ENCODE measurements around the gene PTK7. TPM values are rescaled to one million over a fixed set of nuclear protein-coding genes. Genes with fewer than 3 reads are reported as not detected.

The PTK7 gene
- total RNA-seq: 3.3 and 3.7 TPM in 2 replicates

DNA sequence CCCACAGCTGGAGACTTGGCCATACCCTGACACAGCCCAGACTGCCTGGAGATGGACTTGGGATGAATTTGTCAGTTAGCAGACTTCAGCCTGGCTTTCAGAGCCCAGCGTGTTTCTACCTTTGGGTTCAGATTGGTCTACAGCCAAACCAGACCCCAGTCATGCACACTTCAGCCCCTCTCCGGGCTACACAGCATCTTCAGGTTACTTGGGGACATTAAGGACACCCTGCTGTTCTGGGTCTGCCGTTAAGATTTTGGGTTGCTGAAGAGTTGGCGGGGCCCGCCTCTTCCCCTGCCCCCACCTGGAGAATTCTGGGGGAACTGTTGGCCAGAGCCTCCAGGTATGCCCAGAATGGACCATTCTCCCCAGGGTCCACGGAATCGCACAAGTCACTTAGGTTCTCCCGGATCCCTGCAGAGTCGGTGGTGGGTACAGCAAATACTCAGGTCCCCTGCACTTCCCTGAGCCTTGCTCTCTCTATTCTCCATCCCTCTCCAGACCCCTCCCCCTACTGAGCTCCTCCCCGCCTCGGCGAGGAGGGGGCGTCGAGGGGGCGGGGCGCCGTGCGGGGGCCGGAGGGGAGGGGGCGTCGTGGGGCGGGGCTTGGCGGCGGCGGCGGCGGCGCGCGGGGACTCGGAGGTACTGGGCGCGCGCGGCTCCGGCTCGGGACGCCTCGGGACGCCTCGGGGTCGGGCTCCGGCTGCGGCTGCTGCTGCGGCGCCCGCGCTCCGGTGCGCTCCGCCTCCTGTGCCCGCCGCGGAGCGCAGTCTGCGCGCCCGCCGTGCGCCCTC, at the start of gene PTK7:
PTK7 (plus strand) TSS at position 645 of the 794 bp plus-strand sequence. CDS start 175 bp downstream, outside the sequence.
- intact Hi-C loops (cut with micrococcal nuclease): loop anchor here (1.0 kb wide), 1 partner anchor 10 kb away; no protein-coding TSS in a partner anchor
- H3K9me3 Mint-ChIP-seq: no peaks in the 10 kb centered on the region
- H3K27me3 Mint-ChIP-seq (ENCODE audit: insufficient read depth): peaks cover 23% of the 10 kb centered on the region
- peaks cover 9% of the 10 kb centered on the region for H3K36me3 Mint-ChIP-seq (ENCODE audit: low read depth)
- no peak within 1 kb of the TSS for H3K27ac Mint-ChIP-seq
- no peak for DNase-seq (ENCODE audit: low spot score)
- H3K4me1 Mint-ChIP-seq (ENCODE audit: low read depth): no peaks in the 10 kb centered on the region
- H3K4me3 Mint-ChIP-seq: peak within 1 kb of the TSS; percentile 59

DNA sequence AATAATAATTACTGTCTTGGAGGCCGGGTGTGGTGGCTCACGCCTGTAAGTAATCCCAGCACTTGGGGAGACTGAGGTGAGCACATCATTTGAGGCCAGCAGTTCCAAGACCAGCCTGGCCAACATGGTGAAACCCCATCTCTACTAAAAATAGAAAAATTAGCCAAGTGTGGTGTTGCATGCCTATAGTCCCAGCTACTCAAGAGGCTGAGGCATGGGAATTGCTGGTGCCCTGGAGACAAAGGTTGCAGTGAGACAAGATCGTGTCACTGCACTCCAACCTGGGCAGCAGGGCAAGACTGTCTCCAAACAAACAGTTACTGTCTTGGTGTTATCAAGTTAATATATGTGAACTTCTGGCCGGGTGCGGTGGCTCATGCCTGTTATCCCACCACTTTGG, 49.7 kb upstream of the PTK7 start:
- no peak overlapping the region for H3K4me3 Mint-ChIP-seq
- H3K9me3 Mint-ChIP-seq: no peaks in the 10 kb centered on the region
- no peaks in the 10 kb centered on the region for H3K27me3 Mint-ChIP-seq (ENCODE audit: insufficient read depth)
- no peak overlapping the region for H3K27ac Mint-ChIP-seq
- no peak for DNase-seq (ENCODE audit: low spot score)
- peaks cover 13% of the 10 kb centered on the region for H3K4me1 Mint-ChIP-seq (ENCODE audit: low read depth)
- H3K36me3 Mint-ChIP-seq (ENCODE audit: low read depth): peaks cover 34% of the 10 kb centered on the region
- intact Hi-C loops (cut with micrococcal nuclease): no loop called here

DNA sequence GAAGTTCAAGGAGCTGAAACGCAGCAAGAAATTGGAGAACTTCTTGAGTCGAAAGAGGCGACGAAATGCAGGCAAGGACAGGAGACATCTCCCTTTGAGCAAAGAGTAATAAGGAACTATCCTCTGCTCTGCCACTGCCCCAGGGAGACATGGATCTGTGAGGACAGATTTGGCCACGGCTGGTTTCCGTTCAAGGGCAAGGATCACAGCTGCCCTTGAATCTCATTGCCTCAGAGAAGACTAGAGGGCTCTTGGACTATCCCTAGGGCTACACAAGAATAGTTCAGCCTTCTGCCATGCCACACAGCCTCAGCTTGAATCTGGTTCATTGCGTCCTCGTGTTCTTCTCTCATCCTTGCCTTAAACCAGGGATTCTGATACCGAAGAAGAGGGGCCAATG, 47.0 kb upstream of the PTK7 start:
- Mint-ChIP-seq H3K9me3 (no peaks in the 10 kb centered on the region), H3K27ac (no peak overlapping the region), H3K27me3 (ENCODE audit: insufficient read depth) (no peaks in the 10 kb centered on the region), H3K4me1 (ENCODE audit: low read depth) (peaks cover 15% of the 10 kb centered on the region), H3K36me3 (ENCODE audit: low read depth) (peaks cover 44% of the 10 kb centered on the region), H3K4me3 (no peak overlapping the region)
- intact Hi-C loops (cut with micrococcal nuclease): no loop called here
- no peak for DNase-seq (ENCODE audit: low spot score)

DNA sequence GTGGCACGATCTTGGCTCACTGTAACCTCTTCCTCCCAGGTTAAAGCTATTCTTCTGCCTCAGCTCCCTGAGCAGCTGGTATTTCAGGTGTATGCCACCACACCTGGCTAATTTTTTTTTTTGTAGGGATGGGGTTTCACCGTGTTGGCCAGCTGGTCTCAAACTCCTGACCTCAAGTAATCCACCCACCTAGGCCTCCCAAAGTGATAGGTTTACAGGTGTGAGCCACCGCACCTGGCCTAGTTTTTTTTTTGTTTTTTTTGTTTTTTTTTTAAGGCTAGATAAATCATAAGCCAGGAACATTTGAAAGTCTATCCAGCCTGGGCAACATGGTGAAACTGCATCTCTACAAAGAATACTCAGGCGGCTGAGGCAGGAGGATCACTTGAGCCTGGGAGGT, 43.8 kb upstream of the PTK7 start:
- peaks cover 32% of the 10 kb centered on the region for H3K36me3 Mint-ChIP-seq (ENCODE audit: low read depth)

DNA sequence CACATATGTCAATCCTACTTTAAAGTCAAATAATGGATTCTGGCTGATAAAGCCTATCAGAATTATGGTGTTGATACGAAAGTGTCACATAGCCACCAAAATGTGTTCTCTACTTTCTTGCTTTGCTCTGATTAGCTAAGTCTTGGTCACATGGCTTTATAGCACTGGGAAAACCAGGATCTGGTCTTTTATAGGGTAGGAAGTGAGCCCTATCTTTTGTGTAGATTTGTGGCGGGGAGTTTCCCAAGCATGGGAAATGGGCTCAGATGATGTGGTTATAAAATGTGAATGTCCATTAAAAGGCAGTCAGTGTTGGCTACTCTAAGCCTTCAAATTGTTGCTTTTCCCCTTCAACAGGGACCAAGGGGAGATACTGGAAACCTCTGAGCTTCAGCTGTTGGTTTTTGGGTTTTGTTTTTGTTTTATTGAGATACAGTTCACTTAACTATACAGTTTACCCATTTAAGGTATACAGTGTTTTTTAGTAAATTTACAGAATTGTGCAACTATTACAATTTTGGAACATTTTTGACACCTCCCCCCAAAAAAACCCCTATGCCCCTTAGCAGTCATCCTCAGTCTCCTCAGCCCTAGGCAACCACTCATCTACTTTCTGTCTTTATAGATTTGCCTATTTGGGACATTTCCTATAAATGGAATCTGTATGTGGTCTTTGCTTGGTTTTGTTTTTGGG, 42.5 kb upstream of the PTK7 start:
- no peak overlapping the region for H3K4me3 Mint-ChIP-seq
- H3K27ac Mint-ChIP-seq: peak overlapping the region; percentile 46
- H3K9me3 Mint-ChIP-seq: no peaks in the 10 kb centered on the region
- DNase-seq (ENCODE audit: low spot score): no peak
- H3K27me3 Mint-ChIP-seq (ENCODE audit: insufficient read depth): no peaks in the 10 kb centered on the region
- intact Hi-C loops (cut with micrococcal nuclease): no loop called here
- H3K36me3 Mint-ChIP-seq (ENCODE audit: low read depth): peaks cover 33% of the 10 kb centered on the region
- peaks cover 6% of the 10 kb centered on the region for H3K4me1 Mint-ChIP-seq (ENCODE audit: low read depth)

More for the DNA sequence above, 43.8 kb upstream of the PTK7 start:
- intact Hi-C loops (cut with micrococcal nuclease): no loop called here
- Mint-ChIP-seq H3K4me3 (no peak overlapping the region), H3K27ac (no peak overlapping the region), H3K4me1 (ENCODE audit: low read depth) (peaks cover 6% of the 10 kb centered on the region), H3K9me3 (no peaks in the 10 kb centered on the region), H3K27me3 (ENCODE audit: insufficient read depth) (no peaks in the 10 kb centered on the region)
- no peak for DNase-seq (ENCODE audit: low spot score)

DNA sequence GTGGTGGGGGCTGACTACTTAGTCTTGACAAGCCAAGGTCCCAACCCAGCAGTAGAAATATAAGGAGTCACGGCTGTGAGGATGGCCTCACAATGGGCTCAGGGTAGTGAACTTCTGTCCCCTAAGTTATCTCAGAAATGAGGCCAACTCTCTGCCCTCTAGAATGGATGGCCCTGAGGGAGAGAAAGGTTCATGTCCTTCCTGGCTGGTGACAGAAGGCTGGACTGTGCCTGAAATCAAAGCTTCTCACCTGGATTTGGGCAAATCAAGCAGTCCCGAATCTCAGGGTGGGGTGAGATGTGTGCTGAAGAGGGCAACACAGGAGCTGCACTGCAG, 42.0 kb upstream of the PTK7 start:
- H3K4me3 Mint-ChIP-seq: no peak overlapping the region
- no peaks in the 10 kb centered on the region for H3K9me3 Mint-ChIP-seq
- no peak for DNase-seq (ENCODE audit: low spot score)
- H3K27me3 Mint-ChIP-seq (ENCODE audit: insufficient read depth): no peaks in the 10 kb centered on the region
- H3K4me1 Mint-ChIP-seq (ENCODE audit: low read depth): peaks cover 6% of the 10 kb centered on the region
- peaks cover 35% of the 10 kb centered on the region for H3K36me3 Mint-ChIP-seq (ENCODE audit: low read depth)
- intact Hi-C loops (cut with micrococcal nuclease): no loop called here
- H3K27ac Mint-ChIP-seq: no peak overlapping the region

DNA sequence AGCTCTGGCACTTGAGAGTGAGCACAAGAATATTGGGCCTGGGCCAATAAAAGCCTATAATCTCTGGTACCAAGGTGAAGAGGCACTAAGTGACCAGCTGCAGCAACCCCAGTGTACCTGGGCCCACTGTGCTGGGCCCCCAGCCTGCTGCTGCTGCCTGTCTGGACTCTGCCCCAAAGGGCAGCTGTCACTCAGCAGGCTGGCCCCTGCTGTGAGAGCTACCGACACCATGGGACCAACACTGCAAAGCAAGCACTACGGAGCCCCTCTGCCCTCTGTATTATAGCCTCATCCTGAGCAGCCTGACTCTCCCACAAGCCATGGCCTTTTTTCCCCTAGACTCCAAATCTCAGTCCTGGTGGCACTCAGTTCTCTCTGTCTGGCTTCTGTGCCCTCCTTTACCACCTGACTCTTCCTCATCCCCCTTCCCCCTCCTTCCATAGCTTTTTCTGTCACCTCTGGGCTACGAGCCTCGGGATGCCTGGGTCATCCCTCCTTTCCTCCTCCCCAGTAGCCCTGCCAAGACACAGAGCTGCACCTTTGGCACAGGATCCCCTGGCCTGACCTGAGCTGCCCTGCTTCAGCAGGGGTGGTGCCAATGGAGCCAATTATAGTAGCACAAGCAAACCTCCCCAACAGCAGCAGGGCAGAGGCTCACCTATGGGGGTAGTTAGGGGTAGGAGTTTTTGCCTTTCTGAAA, 40.5 kb upstream of the PTK7 start:
- intact Hi-C loops (cut with micrococcal nuclease): no loop called here
- no peaks in the 10 kb centered on the region for H3K27me3 Mint-ChIP-seq (ENCODE audit: insufficient read depth)
- H3K9me3 Mint-ChIP-seq: no peaks in the 10 kb centered on the region
- no peak for DNase-seq (ENCODE audit: low spot score)
- H3K27ac Mint-ChIP-seq: no peak overlapping the region
- peaks cover 34% of the 10 kb centered on the region for H3K36me3 Mint-ChIP-seq (ENCODE audit: low read depth)
- H3K4me1 Mint-ChIP-seq (ENCODE audit: low read depth): peaks cover 6% of the 10 kb centered on the region
- no peak overlapping the region for H3K4me3 Mint-ChIP-seq

DNA sequence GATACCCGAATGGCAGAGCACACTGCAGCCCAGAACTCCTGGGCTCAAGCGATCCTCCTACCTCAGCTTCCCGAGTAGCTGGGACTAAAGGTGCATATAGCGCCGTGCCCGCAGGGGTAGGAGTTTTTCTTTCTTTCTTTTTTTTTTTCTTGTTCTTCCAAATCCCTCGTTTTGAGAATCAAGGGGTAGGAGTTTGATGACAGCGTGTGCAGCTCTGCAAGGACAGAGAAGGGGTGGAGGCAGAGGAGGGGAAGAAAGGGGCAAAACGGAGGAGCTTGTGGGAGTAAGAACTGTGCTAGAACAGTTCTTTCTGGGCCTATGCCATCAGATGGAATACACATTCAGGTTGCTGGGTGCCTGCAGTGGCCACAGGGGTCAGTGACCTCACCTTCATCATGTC, 39.4 kb upstream of the PTK7 start:
- no peak overlapping the region for H3K27ac Mint-ChIP-seq
- H3K36me3 Mint-ChIP-seq (ENCODE audit: low read depth): peaks cover 32% of the 10 kb centered on the region
- H3K9me3 Mint-ChIP-seq: no peaks in the 10 kb centered on the region
- DNase-seq (ENCODE audit: low spot score): no peak
- no peaks in the 10 kb centered on the region for H3K27me3 Mint-ChIP-seq (ENCODE audit: insufficient read depth)
- intact Hi-C loops (cut with micrococcal nuclease): no loop called here
- H3K4me3 Mint-ChIP-seq: no peak overlapping the region
- H3K4me1 Mint-ChIP-seq (ENCODE audit: low read depth): peaks cover 6% of the 10 kb centered on the region

DNA sequence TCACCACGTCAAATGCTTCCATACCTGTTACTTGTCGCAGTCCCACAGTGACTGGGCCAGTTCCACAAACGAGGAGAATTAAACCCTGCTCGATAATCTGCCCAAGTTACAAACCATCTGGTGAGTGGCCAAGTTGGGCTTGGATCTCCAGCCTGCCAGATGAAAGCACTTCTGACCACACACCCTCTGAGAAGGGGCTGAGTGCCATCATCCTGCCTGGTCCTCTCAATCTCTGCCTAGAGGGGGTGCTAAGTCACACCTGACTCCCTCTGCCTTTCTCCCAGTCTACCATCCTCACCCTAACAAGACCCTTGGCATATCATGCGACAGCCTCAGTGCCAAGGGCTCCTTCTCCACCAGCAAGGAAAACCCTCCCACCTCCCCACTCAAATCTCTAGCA, 38.9 kb upstream of the PTK7 start:
- H3K4me1 Mint-ChIP-seq (ENCODE audit: low read depth): peaks cover 6% of the 10 kb centered on the region
- no peaks in the 10 kb centered on the region for H3K27me3 Mint-ChIP-seq (ENCODE audit: insufficient read depth)
- peaks cover 31% of the 10 kb centered on the region for H3K36me3 Mint-ChIP-seq (ENCODE audit: low read depth)
- H3K27ac Mint-ChIP-seq: no peak overlapping the region
- intact Hi-C loops (cut with micrococcal nuclease): no loop called here
- H3K9me3 Mint-ChIP-seq: no peaks in the 10 kb centered on the region
- no peak for DNase-seq (ENCODE audit: low spot score)
- no peak overlapping the region for H3K4me3 Mint-ChIP-seq

DNA sequence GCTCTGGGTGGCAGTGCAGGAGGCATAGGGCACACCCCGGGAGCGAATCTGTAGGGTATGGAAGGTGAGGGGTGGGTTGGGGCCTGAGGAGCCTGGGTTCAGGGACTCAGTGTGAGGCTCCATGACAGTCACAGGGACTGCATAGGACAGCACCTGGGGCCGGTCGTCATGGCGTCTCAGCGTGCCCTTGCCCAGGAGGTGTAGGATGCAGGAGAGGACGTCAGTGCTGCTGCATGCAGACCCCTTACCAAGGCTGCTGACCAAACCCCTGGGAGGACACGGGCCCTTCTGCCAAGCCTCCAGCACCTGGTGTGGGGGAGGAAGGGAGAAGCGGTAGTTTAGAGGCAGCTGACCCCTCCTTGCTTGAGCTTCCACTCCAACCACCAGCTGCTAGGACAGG, 38.4 kb upstream of the PTK7 start:
- peaks cover 32% of the 10 kb centered on the region for H3K36me3 Mint-ChIP-seq (ENCODE audit: low read depth)
- H3K4me3 Mint-ChIP-seq: no peak overlapping the region
- H3K9me3 Mint-ChIP-seq: no peaks in the 10 kb centered on the region
- intact Hi-C loops (cut with micrococcal nuclease): no loop called here
- no peak overlapping the region for H3K27ac Mint-ChIP-seq
- no peak for DNase-seq (ENCODE audit: low spot score)
- no peaks in the 10 kb centered on the region for H3K27me3 Mint-ChIP-seq (ENCODE audit: insufficient read depth)
- peaks cover 6% of the 10 kb centered on the region for H3K4me1 Mint-ChIP-seq (ENCODE audit: low read depth)

DNA sequence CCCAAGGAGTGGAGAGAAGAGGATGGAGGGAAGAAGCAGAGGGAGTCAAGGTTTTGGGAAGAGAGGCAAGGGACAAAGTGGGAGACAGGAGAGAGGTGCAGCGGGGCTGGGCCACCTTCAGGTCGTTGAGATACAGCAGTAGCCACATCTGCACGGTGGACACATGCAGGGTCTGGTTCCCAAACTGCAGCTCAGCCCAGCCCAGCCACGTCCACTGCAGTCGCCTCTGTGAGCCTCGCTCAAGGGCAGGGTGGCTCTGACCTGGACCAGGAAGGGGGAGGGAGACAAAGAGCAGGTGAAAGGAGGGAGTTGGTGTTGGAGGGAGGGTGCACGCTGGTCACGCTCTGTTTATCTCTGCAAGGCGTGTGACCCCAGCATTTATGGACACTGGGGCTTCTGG, 37.4 kb upstream of the PTK7 start:
- intact Hi-C loops (cut with micrococcal nuclease): no loop called here
- no peak overlapping the region for H3K4me3 Mint-ChIP-seq
- no peak overlapping the region for H3K27ac Mint-ChIP-seq
- no peaks in the 10 kb centered on the region for H3K27me3 Mint-ChIP-seq (ENCODE audit: insufficient read depth)
- H3K9me3 Mint-ChIP-seq: no peaks in the 10 kb centered on the region
- DNase-seq (ENCODE audit: low spot score): no peak
- H3K4me1 Mint-ChIP-seq (ENCODE audit: low read depth): no peaks in the 10 kb centered on the region
- H3K36me3 Mint-ChIP-seq (ENCODE audit: low read depth): peaks cover 30% of the 10 kb centered on the region

DNA sequence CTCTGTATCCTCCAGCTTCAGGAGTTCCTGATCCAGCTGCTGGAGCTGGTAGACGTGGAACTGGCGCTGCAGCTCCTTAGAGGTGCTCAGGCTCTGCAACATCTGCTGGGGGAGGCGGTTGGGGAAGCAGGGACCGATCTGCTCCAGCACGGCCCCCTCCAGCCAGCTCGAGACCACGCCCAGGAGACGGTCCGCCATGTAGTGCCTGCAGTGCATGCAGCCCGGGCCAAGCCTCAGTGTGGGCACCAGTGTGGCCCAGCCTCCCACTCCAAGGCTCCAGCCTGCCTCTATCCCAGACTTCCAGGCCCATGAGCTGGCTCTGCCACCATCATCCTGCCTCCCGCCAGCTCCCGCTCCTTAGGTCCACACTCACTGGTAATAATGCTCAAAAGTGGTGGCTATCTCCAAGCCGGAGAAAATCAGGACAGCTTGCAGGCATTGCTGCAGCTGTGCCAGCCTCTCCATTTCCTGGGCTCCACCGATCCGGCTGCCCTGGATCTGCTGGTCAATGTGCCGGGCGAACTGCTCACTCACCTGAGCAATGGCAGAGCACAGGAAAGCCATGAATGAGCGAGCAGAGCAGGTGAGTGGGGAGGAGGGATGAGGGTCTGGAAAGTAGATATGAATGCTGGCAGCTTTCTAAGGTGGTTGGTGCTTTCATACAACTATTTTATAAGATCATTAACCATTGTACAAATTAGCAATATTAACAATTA, 35.4 kb upstream of the PTK7 start:
- intact Hi-C loops (cut with micrococcal nuclease): no loop called here
- H3K9me3 Mint-ChIP-seq: no peaks in the 10 kb centered on the region
- no peaks in the 10 kb centered on the region for H3K4me1 Mint-ChIP-seq (ENCODE audit: low read depth)
- peaks cover 28% of the 10 kb centered on the region for H3K36me3 Mint-ChIP-seq (ENCODE audit: low read depth)
- H3K27me3 Mint-ChIP-seq (ENCODE audit: insufficient read depth): no peaks in the 10 kb centered on the region
- no peak for DNase-seq (ENCODE audit: low spot score)
- no peak overlapping the region for H3K27ac Mint-ChIP-seq
- no peak overlapping the region for H3K4me3 Mint-ChIP-seq
